Measurements from ENCODE around the gene STPG1.

DNA sequence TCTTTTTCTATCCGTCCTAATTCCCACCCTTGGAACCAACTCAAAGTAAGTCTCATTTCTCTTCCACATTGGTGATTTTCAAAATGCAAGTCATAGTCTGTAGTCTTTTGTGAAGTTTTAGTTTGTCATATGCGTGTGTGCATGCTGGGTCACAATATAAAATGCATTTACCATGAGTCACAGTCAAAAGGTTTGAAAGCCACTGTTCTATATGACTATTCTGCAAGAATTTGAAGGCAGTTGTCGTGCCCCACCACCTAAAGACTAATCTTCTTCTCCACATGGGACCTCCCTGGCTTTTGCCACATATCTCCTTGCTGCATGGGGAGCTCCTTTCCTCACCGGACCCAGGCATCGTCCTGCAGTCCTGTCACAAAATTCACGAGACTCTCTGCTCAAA is 1.6 kb downstream of the STPG1 start:
- no peak for TF ChIP-seq ZNF274 (IDR thresholded peaks at IDR 0.05; ENCODE audit: low read depth, low read length)
- no peak for TF ChIP-seq YY1 (IDR thresholded peaks at IDR 0.05; ENCODE audit: insufficient read depth, insufficient read length)

All from NT2/D1 (cell line).